BJ (cell line): ENCODE measurements around the gene FIZ1. TPM values are rescaled to one million over a fixed set of nuclear protein-coding genes. Genes with fewer than 3 reads are reported as not detected.

Source experiments
- CTCF ChIA-PET: fragments of 350-600 bp; formaldehyde crosslinking; extraction: SDS; loops from one replicate; lab custom pipeline; 2021; ENCODE audit warnings: antibody characterized with exemption, inconsistent platforms; lab: Yijun Ruan, JAX
- POLR2A ChIA-PET: fragments of 300-600 bp; sonication (Branson Sonifier 250); formaldehyde crosslinking; extraction: SDS; loops from one replicate; lab custom pipeline; 2021; ENCODE audit warnings: antibody characterized with exemption; lab: Charles Lee
- DNase-seq: peaks from one replicate; pipeline ENCODE4 v3.0.0-alpha.2; 2011; ENCODE audit warnings: low read depth
- H3K27me3 ChIP-seq: 2 replicates; pipeline ENCODE4 v1.6.0; 2011; ENCODE audit warnings: low read length; ENCODE audit not compliant: control insufficient read depth, insufficient read depth
- H3K36me3 ChIP-seq: 2 replicates; pipeline ENCODE4 v1.5.1; 2011; ENCODE audit warnings: low read length; ENCODE audit not compliant: control insufficient read depth, insufficient read depth
- H3K4me3 ChIP-seq: 2 replicates; pipeline ENCODE4 v1.5.1; 2011; ENCODE audit warnings: low read depth, mild to moderate bottlenecking, control low read depth, low read length
- polyA plus RNA-seq: library from polyadenylated mRNA; depleted of rRNA; stranded (reverse); fragments of >200 nt; gene quantifications from 2 replicates; pipeline ENCODE4 v1.2.3, GENCODE V29; 2011
- TF ChIP-seq, protein P1 (sequence below): IDR thresholded peaks from 2 replicates; pipeline ENCODE4 v1.5.1; 2011; ENCODE audit warnings: low read depth, mild to moderate bottlenecking, control low read depth, inconsistent platforms, low read length, moderate library complexity; ENCODE audit not compliant: insufficient read depth

Gene FIZ1
- polyA plus RNA-seq, 1 experiment, result 4.0 TPM

DNA sequence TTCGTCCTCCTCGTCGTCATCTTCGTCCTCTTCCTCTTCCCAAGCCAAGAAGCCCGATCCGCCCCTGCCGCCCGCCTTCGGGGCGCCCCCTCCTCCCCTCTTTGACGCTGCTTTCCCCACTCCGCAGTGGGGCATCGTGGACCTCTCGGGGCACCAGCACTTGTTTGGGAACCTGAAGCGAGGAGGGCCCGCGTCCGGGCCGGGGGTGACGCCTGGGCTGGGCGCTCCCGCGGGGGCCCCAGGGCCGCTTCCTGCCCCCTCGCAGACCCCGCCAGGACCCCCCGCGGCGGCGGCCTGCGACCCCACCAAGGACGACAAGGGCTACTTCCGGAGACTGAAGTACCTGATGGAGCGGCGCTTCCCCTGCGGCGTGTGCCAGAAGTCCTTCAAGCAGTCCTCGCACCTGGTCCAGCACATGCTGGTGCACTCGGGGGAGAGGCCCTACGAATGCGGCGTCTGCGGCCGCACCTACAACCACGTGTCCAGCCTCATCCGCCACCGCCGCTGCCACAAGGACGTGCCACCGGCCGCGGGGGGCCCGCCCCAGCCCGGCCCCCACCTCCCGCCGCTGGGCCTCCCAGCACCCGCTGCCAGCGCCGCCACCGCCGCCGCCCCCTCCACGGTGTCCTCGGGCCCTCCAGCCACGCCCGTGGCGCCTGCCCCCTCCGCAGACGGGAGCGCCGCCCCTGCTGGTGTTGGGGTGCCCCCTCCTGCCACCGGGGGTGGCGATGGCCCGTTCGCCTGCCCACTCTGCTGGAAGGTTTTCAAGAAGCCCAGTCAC is 14.8 kb upstream of the FIZ1 start:
- Histone ChIP-seq H3K36me3 (peaks cover 21% of the 10 kb centered on the region), H3K4me3 (no peak overlapping the region), H3K27me3 (no peaks in the 10 kb centered on the region)
- DNase-seq, result no peak
- CTCF ChIA-PET, result interaction anchor here (1.0 kb wide), 1 partner anchor 18 kb away, joined by 3 read pairs; no protein-coding TSS in a partner anchor
- TF ChIP-seq, protein P1, sequence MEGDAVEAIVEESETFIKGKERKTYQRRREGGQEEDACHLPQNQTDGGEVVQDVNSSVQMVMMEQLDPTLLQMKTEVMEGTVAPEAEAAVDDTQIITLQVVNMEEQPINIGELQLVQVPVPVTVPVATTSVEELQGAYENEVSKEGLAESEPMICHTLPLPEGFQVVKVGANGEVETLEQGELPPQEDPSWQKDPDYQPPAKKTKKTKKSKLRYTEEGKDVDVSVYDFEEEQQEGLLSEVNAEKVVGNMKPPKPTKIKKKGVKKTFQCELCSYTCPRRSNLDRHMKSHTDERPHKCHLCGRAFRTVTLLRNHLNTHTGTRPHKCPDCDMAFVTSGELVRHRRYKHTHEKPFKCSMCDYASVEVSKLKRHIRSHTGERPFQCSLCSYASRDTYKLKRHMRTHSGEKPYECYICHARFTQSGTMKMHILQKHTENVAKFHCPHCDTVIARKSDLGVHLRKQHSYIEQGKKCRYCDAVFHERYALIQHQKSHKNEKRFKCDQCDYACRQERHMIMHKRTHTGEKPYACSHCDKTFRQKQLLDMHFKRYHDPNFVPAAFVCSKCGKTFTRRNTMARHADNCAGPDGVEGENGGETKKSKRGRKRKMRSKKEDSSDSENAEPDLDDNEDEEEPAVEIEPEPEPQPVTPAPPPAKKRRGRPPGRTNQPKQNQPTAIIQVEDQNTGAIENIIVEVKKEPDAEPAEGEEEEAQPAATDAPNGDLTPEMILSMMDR, result no peak
- POLR2A ChIA-PET, result no interaction called here

DNA sequence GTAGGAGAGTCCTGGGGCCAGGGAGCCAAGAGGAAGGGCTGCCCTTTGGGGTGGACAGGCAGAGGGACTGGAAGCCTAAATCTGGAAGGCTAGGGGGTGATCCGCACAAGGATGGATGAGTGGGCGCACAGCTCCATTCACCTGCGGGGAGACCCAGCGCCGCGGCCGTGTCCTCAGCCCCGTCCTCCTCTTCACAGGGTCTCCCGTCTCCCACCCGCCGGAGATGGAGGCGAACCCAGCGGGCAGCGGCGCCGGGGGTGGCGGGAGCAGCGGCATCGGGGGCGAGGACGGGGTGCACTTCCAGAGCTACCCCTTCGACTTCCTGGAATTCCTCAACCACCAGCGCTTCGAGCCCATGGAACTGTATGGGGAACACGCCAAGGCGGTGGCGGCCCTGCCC is 14.1 kb upstream of the FIZ1 start:
- no peak for DNase-seq
- TF ChIP-seq, protein P1, result no peak
- Histone ChIP-seq H3K36me3 (peaks cover 21% of the 10 kb centered on the region), H3K27me3 (no peaks in the 10 kb centered on the region), H3K4me3 (no peak overlapping the region)
- ChIA-PET POLR2A (no interaction called here), CTCF (no interaction called here)

DNA sequence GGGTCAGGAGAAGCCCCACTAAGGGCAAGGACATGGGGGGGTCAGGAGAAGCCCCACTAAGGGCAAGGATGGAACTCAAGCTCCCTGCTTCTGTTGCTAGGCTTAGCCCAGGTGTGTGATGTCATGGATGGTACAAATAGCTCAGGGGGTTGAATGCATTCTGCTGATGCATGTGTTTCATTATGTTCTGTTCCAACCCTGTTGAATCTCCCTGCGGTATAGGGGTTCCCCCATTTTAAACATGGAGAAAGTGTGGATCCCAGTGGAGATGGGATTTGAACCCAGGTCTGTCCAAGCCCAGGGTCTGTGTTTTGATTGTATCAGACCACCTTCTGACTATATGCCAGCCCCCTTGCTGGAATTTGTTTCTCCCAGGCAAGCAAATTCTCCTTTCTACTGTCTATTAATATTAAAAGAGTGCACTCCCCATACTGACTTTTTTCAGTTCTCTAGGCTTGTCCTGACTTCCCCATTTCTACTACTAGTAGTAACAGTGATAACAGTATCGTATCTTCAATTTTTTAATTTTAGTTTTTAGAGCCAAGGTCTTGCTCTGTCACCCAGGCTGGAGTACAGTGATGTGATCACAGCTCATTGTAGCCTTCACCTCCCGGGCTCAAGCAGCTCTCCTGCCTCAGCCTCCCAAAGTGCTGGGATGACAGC is 12.8 kb upstream of the FIZ1 start:
- ChIA-PET POLR2A (no interaction called here), CTCF (interaction anchor here (1.2 kb wide), 1 partner anchor 20 kb away, joined by 3 read pairs; no protein-coding TSS in a partner anchor)
- no peaks in the 10 kb centered on the region for H3K27me3 ChIP-seq
- H3K4me3 ChIP-seq, result no peak overlapping the region
- TF ChIP-seq, protein P1, result no peak
- H3K36me3 ChIP-seq, result peaks cover 18% of the 10 kb centered on the region
- no peak for DNase-seq

DNA sequence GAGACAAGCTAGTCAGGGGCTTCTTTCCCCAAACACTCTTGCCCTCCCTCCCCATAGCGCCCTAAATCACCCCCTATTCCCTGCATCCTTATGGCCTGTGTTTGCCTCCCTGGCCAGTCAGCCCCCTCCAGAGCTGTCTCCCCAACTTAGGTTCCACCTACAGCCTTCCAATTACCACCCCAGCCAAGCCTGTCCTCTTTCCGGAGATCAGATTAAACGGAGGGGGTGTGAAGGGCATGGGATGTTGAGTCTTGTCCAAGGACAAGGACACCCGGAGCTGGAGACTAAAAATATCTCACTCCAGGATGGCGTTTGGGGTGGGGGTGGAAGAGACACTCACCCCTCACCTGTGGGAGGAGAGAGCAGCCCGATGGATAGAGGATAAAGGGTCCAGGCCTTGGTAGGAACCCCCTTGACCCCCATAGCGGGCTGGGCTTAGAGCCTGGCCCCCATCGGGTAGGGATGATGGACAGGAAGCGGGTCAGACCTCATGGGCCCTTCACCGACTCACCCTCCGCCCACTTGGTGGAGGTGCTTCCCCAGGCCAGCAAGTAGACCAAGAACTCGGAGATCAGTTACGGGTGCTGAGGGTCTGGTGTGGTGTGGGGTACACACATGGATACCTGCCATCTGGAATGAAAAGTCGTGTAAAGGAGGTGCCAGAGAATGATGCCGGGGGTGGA is 12.1 kb upstream of the FIZ1 start:
- ChIA-PET CTCF (interaction anchor here (0.9 to 1.2 kb wide), 2 partner anchors 16 to 21 kb away, joined by 3 read pairs; no protein-coding TSS in a partner anchor), POLR2A (no interaction called here)
- H3K36me3 ChIP-seq, result peaks cover 13% of the 10 kb centered on the region

More for the DNA sequence above, 12.1 kb upstream of the FIZ1 start:
- DNase-seq, result no peak
- TF ChIP-seq, protein P1, result no peak
- Histone ChIP-seq H3K27me3 (no peaks in the 10 kb centered on the region), H3K4me3 (no peak overlapping the region)
